Amniotic epithelial cell (primary cell): ENCODE results near the gene CDK13.

ENCODE experiments used
- DNase-seq: peaks from one replicate; pipeline ENCODE4 v3.0.0-alpha.2; 2010; ENCODE audit warnings: low read depth

CDK13 gene

DNA sequence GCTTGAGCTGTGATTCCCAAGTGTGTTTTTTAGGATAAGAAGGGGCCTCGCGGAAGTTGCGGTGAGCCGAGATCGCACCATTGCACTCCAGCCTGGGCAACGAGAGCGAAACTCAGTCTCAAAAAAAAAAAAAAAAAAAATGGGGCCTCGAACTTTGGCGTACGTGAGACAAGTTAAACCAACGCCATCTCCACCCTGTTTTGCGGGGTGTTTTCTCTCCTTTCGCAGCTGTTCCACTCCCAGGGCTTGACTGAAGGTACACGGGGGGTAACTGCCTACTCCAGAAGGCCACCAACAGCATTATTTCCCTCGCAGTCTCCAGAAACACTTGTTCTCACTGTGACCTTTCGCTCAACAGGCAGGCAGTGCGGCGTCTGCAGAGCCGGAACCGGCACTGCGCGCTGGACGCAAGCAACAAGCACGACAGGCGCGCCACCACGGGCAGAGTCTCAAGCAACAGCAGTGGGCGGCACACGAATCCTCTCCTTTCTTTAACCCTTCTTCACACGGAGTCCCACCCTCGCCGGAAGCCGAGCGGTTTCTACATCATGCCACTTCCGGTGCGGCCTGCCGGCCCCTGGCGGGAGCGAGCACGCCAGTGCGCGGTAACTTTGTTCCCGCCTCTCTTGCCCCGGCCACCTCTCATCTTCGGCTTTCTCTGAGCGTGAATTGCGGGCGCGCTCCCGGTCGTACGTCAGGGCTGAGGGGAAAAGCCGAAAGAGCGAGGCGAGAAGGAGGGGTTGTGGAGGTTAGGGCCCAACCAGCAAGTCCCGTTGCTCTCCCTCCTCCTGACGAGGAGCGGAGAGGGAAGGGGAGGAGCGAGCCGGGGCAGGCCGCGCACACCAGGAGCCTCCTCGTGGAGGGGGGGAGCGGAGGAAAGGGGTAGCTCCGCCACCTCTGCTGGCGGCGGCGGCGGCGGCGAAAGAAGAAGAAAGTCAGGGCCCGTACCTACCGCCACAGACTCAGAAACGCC lies 814 bp upstream of the CDK13 start:
- DNase-seq = peak; percentile 100

DNA sequence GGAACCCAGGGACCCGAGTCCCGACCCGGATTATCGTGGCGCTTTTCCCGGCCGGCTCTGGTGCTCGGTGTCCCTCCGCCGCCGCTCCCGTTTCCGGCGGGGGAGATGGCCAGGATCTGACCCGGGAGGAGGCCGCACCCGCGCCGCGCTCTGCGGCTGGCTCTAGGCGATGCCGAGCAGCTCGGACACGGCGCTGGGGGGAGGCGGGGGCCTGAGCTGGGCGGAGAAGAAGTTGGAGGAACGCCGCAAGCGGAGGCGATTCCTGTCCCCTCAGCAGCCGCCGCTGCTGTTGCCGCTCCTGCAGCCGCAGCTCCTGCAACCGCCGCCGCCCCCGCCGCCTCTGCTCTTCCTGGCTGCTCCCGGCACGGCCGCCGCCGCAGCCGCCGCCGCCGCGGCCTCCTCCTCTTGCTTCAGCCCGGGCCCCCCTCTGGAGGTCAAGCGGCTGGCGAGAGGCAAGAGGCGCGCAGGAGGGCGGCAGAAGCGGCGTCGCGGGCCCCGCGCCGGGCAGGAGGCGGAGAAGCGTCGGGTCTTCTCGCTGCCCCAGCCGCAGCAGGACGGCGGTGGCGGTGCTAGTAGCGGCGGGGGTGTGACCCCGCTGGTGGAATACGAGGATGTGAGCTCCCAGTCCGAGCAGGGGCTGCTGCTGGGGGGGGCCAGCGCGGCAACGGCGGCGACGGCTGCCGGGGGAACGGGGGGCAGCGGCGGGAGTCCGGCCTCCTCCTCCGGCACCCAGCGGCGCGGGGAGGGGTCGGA lies 593 bp downstream of the CDK13 start:
- DNase-seq = peak; percentile 29

DNA sequence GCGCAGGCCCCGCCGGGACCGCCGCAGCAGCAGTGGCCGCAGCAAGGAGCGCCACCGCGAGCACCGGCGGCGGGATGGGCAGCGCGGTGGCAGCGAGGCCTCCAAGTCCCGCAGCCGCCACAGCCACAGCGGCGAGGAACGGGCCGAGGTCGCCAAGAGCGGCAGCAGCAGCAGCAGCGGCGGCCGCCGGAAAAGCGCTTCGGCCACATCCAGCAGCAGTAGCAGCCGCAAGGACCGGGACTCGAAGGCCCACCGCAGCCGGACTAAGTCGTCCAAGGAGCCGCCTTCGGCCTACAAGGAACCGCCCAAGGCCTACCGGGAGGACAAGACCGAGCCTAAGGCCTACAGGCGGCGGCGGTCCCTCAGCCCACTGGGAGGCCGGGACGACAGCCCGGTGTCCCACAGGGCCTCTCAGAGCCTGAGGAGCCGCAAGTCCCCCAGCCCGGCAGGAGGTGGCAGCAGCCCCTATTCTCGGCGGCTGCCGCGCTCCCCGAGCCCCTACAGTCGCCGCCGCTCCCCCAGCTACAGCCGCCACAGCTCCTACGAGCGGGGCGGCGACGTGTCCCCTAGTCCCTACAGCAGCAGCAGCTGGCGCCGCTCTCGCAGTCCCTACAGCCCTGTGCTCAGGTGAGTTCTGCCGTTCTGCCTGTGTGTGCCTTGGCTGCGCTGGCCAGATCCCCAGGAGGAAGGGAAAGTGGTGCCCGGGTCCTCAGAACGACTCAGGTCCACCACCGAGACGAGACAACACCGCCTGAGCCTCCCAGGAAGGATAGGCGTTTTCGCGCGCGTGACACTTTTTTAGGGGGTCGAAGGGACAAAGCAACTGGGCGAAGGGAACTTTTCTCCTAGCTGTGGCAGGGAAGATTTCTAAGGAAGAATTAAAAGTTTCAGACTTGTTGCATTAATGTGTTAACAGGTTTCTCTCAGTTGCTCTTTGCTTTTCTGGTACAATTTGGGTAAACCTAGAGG lies 1.5 kb downstream of the CDK13 start:
- DNase-seq = peak; percentile 28

DNA sequence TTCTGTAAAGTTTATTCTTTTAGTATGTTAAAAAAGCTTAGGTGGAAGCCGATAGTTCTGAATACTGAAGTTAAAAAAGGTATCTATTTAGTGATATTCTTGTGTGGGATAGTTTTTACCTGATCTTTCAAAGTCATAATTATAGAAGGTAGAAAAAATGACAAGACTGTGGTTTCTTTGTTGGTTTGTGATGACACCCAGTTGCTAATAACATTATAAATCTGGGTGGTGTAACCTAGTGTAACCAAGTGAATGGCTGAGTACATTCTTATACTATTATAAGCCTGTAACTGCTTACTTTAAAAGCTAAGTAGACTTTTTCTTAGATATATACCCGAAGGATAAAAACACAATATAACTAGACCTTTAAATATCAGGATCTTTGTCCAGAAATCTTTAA lies 2.3 kb downstream of the CDK13 start:
- DNase-seq = peak; percentile 59

- DNase-seq = no peak
Measured at GRCh38 chr7:39952803-39953202, 2.7 kb downstream of the CDK13 start.

DNA sequence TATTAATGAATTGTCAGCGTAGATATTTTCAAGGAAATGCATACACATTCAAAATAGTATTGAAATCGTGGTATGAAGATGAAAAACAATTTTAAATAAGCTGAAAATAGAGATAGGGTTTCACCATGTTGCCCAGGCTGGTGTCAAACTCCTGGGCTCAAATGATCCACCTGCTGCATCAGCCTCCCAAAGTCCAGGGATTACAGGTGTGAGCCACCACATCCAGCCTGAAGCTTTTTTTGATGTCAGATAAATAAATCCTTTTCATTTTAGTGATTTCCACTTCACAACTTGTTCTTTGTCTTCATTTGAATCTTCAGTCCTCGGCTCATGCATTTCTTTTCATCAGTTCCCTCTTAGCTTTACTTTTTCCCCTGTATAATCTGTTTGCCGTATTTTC lies 4.6 kb downstream of the CDK13 start:
- no peak for DNase-seq

DNA sequence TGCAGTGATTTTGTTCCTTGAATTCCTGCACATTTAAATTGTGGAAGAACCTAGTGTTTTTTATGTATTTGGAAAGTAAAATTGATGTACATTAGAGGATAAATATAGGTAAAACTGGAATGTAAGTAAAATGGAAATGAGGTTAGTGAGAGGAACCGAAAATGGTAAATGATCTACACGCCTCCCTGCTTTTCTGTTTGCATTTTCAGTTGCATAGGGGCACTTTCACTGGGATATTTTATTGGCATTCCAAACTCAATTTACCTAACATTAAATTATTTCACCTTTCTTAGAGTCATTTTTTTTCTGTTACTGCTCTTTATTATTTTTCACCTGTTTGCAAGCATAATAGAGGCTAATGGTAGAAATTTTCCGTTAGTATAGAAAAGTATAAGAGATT lies 8.0 kb downstream of the CDK13 start:
- no peak for DNase-seq

DNA sequence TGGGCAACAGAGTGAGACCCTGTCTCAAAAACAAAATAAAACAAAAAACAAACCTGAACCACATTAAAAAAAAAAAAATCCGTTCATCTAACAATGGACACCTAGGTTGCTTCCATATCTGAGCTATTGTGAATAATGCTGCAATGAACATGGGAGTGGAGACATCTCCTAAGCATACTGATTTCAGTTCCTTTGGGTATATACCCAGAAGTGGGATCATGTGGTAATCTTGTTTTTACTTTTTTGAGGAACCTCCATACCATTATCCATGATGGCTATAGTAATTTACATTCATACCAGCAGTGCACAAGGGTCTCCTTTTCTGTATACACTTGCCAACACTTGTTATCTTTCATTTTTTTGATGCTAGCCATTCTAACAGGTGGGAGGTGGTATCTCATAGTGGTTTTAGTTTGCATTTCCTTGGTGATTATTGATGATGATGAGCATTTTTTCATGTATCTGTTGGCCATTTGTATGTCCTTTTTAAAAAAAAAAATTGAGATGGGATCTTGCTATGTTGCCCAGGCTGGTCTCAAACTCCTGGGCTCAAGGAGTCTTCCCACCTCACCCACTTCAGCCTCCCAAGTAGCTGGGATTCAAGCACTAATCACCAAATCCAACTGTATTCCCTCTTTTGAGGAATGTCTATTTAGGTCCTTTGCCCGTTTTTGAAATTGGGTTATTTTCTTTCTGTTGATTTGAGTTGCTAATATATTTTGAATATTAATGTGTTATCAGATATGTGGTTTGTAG lies 17.5 kb downstream of the CDK13 start:
- DNase-seq = no peak

GRCh38 chr7:39969431-39969830 lies 19.4 kb downstream of the CDK13 start:
- no peak for DNase-seq

- no peak for DNase-seq
Measured at GRCh38 chr7:39971924-39972323, 21.9 kb downstream of the CDK13 start.

- no peak for DNase-seq
Measured at GRCh38 chr7:39973801-39974200, 23.7 kb downstream of the CDK13 start.

DNA sequence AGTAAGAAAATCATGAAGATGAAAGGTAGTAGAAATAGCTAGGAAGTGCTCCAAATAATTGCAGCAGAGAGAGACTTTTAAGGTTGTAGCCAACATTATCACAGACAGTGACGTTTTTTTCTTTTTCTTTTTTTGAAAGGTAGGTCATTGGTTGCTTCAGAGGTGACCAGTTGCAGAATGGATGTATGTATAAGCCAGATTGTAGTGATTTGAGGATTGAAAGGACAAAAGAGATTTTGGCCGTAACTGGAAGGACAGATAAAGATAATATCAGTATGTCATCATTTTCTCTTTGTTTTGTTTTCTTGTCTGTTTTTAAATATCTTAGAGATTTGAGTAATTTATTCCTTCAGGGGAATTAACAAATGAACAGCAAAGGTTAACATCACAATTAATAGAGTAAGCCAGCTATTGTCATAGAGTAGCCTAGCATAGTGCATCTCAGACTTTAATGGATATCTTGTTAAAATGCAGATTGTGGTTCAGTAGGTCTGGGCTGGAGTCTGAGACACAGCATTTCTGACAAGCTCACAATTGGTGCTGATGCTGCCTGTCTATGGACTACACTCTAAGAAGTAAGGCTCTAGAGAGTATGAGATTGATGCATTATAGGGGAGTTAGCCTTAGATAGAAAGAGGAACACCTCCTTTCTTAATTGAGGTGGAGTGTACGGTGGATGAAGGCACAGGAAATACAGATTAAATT lies 28.3 kb downstream of the CDK13 start:
- DNase-seq = no peak

DNA sequence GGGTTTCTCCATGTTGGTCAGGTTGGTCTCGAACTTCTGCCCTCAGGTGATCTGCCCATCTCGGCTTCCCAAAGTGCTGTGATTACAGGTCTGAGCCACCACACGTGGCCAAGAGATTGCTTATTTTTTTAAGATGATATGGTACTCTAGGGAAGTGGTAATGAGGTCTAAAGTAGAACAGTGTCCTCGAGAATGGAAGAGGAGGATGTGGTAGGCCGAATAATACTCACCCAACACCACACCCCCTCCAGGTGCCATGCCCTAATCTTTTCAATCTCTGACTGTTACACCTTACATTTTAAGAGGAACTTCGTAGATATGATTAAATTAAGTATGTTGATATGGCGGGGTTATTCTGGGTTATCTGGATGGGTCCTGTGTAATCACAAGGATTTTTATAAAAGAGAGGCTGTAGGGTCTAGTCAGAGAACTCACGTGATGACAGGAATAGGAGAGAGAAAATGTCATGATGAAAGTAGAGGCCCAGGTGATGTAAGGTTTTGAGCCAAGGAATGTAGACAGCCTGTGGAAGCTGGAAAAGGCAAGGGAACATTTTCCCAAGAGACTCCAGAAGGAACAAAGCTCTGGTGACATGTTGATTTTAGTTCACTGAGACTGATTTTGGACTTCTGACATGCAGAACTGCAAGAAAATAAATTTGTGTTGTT lies 29.5 kb downstream of the CDK13 start:
- DNase-seq = peak; percentile 12

- no peak for DNase-seq
Measured at GRCh38 chr7:39985398-39985918, 35.4 kb downstream of the CDK13 start.

- no peak for DNase-seq
Measured at GRCh38 chr7:39987641-39988347, 37.7 kb downstream of the CDK13 start.

- peak; percentile 31 for DNase-seq
Measured at GRCh38 chr7:40000734-40001315, 50.8 kb downstream of the CDK13 start.

DNA sequence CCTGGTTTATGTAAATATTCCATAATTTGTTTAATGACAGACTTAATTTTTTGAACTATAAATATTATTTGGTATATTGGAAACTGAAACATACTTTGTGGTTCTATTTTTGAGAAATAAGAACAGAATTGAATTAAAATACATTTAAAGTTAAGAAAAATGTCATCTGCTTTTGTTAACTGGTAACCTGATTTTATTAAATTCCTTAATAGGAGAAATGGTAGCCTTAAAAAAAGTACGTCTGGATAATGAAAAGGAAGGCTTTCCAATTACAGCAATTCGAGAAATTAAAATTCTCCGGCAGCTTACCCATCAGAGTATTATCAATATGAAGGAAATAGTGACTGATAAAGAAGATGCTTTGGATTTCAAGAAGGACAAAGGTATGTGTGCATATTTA lies 51.6 kb downstream of the CDK13 start:
- no peak for DNase-seq

DNA sequence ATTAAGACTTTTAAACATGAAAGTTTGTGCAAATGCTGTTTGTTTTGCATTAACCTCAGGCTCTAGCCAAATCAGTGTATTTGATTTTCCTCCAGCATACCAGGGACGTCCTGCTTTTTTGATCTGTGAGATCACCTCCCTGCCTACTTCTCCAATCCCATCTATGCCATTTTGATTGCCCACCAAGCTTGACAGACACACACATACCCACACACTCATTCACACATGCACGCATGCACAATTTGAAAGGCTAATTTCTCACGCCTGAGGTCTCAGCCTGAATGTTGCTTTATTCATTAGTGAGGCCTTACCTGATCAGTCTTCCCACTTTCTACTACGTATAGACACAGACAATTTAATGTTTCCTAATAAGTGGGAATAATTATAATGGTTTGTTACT lies 53.5 kb downstream of the CDK13 start:
- DNase-seq = no peak
